NCI-H2107 treated with DMSO at 0.1 percent for 48 hours (cell line): ENCODE measurements around the gene SLCO2B1.
"Not testable (repeated sequence)": the region's sequence is repeated elsewhere in the genome, so short reads cannot be mapped to it uniquely, and the experiment has no call there.

Experiments
- DNase-seq: peaks from one replicate; lab custom pipeline; 2025; ENCODE audit not compliant: unreplicated experiment; lab: John Stamatoyannopoulos, UW

Gene SLCO2B1, protein sequence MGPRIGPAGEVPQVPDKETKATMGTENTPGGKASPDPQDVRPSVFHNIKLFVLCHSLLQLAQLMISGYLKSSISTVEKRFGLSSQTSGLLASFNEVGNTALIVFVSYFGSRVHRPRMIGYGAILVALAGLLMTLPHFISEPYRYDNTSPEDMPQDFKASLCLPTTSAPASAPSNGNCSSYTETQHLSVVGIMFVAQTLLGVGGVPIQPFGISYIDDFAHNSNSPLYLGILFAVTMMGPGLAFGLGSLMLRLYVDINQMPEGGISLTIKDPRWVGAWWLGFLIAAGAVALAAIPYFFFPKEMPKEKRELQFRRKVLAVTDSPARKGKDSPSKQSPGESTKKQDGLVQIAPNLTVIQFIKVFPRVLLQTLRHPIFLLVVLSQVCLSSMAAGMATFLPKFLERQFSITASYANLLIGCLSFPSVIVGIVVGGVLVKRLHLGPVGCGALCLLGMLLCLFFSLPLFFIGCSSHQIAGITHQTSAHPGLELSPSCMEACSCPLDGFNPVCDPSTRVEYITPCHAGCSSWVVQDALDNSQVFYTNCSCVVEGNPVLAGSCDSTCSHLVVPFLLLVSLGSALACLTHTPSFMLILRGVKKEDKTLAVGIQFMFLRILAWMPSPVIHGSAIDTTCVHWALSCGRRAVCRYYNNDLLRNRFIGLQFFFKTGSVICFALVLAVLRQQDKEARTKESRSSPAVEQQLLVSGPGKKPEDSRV

DNA sequence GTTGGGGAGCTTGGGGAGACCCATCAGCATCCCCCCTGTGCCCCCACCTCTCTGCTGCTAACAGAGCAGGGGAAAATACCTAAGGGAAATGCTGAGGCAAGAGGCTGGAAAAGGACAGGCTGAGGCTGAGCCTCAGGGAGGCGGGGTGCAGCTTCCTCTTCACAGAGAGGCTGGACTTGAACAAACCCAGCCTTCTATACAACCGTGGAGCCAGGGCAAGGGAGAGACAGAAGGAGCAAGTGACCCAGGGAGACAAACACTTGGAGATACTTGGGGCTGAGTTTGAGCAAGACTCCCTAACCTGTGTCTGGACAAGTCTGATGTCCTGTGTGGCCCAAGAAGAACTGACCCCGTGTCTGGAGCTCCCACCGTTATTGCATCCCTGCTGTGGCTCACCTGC, at the start of gene SLCO2B1:
TSS of gene SLCO2B1 (plus strand) at position 229 of the 400 bp plus-strand sequence. CDS start 275 bp downstream, outside the sequence.
- DNase-seq, result no peak

DNA sequence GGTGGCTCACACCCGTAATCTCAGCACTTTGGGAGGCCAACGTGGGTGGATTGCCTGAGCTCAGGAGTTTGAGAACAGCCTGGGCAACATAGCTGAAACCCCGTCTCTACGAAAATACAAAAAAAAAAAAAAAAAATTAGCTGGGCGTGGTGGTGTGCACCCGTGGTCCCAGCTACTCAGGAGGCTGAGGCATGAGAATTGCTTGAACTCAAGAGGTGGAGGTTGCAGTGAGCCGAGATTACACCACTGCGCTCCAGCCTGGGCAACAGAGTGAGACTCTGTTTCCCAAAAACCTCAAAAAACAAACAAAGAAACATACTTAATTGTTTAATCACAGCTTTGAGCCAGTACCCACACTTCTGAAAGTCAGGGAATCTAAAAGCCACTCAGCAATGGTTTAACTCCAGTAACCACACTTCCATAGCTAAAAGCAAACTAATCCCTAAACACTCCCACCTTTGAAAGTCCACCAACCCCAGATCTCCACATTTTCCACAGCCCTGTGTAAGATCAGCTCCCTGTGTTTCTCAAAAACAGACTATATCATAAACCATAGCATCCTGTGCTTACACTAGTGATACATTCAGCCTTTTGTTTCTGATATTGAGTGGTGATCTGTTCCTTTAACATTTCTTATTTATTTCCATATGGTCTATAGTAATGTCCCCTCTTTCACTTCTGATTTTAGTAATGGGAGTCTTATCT, 49.3 kb upstream of the SLCO2B1 start:
- DNase-seq, result no peak

DNA sequence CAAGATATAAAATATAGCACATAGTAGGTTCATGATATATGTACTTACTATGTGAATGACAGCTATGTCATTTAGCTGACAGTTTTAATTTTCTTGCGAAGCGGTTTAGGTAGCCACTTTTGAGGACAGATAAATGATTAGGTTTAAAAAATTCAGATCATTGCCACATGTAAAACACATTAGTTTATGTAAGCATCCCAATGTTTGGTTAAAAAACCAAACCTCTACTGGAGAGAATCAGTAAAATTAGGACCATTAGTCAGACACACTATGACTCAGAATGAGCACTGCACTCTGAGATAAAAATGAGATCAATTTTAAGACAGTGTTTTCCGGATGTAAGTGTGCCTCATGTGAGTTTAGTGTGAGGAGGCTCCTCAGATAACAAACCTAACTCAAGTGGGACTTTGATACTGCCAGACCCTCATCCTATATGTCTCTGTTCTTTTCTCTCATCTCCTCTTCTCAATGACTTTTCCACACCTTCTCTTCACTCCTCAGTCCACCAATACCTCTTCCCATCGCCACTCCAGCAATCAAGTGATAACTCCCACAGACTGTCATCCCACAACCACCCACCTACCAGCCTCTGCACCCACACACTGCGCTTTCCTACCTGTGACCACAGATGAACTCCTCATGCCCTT, 47.4 kb upstream of the SLCO2B1 start:
- DNase-seq, result no peak

DNA sequence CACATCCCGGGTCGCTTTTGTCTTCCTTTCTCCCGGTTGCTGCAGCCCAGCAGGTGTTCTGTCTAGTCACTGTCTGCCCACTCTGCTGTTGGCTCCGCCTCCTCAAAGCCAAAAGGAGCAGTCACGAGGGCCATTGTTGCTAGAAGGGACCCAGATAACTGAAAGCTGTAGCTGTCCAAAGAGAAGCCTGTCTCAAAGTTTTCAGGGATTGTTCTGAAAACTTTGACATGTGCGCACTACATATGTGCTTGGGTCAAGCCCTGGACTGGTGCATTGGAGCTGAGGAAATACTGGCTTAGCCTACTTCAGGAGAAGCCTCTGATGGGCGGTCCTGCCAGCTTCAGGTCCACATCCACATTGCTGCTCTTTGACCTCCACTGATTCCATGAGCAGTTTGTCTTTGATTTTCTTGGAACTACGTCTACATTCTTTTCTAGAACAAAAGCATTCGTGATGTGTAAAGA, 45.4 kb upstream of the SLCO2B1 start:
- DNase-seq, result no peak

DNA sequence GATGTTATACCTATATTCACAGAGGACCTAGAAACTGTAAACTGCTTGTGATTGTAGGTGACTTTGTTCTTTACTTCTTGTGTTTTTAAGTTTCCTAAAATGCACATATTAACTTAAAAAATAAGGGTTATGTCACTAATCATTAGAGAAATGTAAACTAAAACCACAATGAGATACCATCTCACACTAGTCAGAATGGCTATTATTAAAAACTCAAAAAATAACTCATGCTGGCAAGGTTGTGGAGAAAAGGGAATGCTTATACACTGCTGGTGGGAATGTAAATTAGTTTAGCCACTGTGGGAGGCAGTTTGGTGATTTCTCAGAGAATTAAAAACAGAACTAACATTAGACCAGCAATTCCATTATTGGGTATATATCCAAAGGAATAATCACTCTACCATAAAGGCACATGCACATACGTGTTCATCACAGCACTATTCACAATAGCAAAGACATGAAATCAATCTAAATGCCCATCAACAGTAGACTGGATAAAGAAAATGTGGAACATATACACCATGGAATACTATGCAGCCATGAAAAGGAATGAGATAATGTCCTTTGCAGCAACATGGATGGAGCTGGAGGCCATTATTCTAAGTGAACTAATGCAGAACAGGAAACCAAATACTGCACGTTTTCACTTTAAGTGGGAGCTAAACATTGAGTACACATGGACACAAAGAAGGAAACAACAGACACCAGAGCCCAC, 44.8 kb upstream of the SLCO2B1 start:
- DNase-seq, result not testable (repeated sequence)

DNA sequence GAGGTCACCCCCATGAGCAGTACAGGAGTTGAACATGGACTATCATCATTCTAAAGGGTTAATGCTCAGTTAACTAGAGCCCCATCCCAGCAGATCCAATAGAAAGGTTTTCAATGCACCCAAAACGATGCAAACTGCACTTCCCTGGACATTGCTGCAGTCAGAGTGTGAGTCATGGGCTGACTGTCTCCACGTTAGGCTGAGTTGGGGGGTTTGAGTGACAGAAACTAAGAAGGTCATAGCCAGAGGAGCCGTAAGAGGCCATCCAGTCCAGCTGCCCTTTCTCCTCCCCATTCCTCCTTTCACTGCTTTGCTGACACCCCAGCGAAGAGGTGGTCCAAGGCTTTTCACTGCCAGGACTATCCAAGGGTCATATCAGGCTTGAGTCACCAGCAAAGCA, 43.7 kb upstream of the SLCO2B1 start:
- no peak for DNase-seq

DNA sequence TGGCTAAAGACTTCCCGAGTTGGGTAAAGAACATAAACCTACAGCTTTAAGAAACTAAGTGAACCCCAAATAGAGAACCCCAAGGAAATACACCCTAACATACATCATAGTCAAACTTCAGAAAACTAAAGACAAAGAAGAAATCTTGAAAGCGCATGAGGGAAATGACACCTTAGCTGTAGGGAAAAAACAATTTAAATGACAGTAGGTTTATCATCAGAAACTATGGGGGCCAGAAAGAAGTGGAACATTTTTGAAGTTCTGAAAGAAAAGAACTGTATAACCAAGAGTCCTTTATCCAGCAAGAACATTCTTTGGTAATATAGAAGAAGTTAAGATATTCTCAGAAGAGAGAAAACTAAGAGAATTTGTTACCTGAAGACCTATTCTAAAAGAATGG, 38.7 kb upstream of the SLCO2B1 start:
- no peak for DNase-seq

DNA sequence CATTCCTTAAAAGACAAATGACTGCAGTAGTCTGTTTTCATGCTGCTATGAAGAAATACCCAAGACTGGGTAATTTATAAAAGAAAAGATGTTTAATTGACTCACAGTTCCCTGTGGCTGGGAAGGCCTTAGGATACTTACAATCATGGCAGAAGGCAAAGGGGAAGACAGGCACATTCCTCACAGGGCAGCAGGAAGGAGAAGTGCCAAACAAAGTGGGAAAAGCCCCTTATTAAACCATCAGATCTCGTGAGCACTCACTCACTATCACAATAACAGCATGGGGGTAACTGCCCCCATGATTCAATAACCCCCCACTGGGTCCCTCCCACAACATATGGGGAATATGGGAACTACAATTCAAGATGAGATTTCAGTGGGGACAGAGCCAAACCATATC, 37.9 kb upstream of the SLCO2B1 start:
- no peak for DNase-seq

DNA sequence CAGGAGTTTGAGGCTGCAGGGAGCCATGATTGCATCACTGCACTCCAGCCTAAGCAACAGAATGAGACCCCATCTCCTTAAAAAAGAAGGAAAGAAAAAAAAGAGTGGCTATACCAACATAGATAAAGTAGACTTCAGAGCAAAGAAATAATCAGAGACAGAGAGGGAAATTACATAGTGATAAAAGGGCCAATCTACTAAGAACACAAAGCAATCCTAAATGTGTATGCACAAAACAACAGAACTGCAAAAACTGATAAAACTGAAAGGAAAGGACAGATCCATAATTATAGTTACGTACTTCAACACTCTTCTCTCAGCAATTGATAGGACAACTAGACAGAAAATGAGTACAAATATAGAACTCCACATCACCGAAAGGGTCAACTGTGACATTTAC, 36.4 kb upstream of the SLCO2B1 start:
- DNase-seq, result no peak

DNA sequence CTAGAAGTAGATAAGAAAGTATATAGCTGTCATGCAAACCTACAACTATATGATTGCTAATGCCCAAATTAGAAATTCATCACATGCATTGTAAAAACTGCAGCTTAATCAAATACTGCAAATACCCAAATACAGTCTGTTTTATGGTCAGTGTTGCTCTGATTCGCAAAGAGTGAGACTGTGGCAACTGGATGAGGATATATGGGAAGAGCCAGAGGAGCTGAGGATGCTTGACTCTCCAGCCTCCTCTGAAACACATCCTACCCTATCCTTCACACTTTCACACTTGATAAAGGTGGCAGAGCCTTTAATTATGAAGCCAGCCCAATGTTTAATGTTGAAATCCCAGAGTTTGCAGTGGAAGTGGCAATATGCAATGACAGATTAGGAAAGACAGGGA, 32.3 kb upstream of the SLCO2B1 start:
- DNase-seq, result no peak

DNA sequence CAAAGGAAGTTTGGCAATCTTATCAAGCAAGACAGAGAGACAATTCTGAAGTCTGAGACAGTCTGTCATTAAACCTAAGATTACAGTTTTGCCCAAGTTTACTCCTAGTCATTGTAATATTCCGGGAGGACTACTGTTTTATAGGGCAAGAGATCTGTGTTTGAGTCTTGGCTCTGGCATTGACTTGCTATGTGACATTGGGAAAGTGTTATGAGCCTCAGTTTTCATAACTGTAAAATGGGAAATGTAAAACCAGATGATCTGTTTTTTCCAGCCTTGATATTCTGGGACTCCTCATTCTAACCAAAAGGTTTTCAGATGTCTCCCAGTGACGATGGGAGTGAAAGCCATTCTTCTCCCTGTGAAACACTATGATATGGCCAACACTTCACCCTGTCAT, 24.3 kb upstream of the SLCO2B1 start:
- DNase-seq, result no peak

DNA sequence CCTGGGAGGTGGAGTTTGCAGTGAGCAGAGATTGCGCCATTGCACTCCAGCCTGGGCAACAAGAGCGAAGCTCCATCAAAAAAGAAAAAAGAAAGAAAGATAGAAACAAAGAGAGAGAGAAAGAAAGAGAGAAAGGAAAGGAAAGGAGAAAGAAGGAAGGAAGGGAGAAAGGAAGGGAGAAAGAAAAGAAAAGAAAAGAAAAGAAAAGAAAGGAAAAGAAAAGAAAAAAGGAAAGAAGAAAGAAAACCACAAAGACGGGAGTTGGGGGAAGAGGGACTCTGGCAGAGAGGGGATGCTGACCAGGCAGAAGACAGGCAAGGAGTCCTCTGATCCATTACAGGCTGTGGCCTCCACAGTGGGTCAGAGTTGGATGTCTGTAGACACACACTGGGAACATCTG, 18.8 kb upstream of the SLCO2B1 start:
- no peak for DNase-seq

DNA sequence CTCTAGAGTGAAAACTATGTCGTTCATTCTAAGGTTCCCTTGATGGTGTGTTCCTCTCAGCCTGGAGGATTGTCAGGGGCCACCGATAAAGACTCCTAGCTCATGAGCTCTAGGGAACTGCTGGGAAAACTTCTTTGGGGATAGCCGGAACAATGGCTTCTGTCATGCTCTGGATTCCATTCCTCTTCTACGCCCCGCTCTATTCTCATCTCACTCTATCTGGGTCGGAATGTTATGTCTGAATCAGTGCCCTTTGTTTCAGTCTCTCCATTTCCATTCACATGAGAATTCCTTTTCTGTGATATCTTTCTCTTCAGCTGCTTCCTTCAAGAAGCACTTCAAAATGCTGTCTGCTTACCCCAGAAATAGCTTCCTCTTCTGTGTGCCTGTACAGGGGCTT, 16.9 kb upstream of the SLCO2B1 start:
- DNase-seq, result no peak

DNA sequence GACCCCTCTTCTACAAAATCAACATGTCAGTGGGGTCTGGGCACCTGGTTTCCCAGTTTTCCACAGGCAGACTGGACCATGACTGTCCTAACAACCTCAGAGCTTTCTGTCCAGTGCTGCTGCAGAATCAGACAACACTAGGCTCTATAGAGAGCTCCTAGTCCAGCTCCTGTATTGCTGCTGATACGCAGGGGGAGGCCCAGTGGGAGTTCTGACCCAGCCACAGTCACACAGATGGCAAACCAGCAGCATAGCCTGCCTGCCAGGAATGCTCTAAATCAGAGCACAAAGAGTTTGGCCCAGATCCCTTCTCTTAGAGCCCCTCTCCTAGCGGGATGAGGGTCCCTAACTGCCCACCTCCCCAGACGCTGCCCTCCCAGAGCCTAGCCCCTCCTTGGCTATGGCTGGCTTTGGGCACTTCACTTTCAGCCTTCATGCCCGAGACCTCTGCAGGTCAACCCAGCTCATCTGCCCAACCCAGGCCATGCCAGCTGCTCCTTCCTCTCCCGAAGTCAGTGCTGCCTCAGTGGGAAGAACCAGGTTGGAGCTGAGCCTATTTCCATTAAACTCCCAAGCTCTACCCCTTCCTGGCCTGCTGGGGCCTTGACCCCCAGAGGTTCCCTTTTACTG, 15.8 kb upstream of the SLCO2B1 start:
- DNase-seq, result no peak

DNA sequence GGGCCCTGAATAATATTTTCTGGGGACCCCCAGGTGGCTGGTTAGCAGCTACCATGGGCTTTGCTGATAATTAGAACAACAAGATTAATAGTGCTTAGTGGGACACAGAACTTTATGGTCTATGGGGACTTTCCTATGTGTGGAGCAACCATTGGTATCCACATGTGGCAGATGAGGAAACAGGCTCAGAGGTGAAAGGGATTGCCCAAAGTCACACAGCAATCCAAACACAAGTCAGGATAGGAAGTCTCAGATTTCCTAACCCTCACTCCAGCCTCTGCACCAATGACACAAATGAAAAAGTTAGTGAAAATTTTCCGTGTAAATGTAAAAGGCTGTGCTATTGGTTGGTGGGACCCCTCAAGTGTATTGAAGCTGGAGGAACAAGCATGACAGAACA, 15.3 kb upstream of the SLCO2B1 start:
- DNase-seq, result no peak

DNA sequence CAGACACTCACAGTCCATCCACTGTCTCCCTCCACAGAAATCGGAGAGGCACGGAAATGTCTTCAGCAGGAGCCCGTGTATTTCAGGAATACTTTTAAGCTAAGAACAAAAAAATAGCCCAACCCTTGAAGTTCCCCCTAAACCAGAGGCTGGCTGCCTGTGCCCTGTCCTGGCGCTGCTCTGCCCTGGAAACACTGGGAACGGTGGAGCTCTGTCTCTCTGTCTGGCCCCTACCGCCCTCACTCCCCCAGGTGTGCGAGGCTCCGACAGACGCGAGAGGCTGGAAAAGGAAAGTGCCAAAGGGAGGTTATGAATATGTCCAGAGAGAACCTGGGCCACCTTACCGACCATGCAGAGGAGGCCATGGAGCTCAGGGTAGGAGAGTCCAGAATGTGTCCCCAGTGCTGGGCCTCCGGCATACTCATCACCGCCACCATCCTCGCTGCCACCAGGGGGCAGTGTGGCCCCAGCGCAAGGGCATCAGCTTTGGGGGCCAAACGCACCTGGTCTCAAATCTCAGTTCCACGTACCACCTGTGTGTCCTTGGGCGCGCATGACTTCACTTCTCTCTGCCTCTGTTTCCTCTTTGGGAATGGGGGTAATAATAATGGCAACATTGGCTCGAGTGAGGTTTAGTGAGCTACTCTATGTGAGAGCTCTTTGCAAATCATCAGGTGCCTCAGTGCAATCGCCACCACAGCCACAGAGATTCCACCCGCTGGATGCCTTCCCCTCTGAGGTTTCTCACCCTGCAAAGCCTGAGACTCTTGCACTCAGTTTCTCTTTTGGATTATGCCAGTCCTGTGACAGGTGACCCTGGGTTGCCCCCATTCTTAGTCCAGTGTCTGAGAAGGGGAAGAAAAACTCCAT, 10.4 kb upstream of the SLCO2B1 start:
- DNase-seq, result peak; percentile 1

DNA sequence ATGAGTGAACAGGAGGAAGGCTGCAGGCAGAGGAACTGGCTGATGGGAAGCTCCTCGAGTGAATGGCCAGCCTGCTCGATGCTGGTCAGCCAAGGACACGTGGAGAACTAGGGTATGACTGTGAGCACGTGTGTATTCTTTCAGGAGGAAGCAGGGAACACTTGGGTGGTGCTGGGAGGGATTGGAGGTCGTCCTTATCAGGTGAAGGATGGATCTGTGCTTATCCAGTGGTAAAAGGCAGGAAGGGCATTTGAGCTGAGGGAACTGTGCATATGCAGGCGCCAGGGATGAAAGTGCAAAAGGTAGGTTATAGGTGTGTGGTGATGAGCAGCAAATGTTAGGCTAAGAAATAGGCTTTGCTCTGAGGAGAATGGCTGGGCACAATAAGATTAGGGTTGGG, 9.7 kb upstream of the SLCO2B1 start:
- DNase-seq, result no peak

DNA sequence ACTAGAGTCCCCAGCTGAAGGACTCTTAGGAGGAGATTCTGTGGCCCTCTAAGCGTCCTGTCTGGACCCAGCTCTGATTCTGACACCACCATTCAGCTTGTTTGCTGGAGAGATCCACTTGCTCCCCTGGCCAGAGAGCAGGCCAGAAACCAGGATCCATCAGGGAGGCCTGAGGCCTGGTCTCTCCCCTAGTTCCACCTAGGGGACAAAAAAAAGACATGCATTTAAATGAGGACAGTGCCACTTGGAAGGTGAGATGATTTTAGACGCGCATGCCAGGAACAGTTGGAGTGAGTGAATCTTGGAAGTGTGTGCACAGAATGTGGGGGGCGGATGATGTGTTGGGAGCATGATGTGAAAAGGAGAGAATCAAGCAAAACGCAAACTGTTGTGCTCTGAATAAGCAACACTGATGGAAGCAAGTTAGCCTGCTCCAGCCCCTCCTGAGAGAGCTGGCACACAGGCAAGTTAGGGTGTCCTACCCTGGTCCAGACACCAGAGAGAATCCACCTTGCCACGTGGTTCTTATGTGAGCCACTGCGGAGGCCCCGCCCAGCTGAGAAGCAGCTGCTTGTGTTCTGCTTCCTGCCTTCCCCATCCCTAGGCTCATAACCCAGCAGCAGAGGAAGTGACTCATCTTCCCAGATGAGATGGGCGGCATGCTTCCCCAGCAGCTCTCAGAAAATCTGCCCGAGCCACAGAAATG, 8.0 kb upstream of the SLCO2B1 start:
- peak; percentile 7 for DNase-seq

DNA sequence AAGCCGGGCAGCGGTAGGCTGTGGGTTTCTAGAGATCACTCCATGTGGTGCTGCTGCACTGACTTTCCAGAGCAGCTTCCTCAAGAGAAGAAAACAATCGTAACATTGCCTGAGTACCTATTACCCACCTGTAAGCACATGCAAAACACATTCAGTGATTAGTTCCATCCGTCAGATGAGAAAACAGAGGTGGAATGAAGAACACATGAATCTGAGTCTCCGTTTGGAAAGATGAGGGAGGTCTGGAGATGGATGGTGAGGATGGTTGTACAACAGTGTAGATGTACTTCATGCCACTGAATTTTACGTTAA, 7.5 kb upstream of the SLCO2B1 start:
- no peak for DNase-seq
